Stimulated activated CD8-positive, alpha-beta memory T cell treated with anti-CD3 and anti-CD28 coated beads, Interleukin-4, amount 100 ng/mL, for 24 hours (primary cell): ENCODE data around the gene PRR30.
"Not testable (repeated sequence)": the region's sequence is repeated elsewhere in the genome, so short reads cannot be mapped to it uniquely, and the experiment has no call there.

Experiments
- DNase-seq: peaks from one replicate; pipeline ENCODE4 v3.0.0-alpha.2; 2020; ENCODE audit warnings: low read depth

PRR30 gene

DNA sequence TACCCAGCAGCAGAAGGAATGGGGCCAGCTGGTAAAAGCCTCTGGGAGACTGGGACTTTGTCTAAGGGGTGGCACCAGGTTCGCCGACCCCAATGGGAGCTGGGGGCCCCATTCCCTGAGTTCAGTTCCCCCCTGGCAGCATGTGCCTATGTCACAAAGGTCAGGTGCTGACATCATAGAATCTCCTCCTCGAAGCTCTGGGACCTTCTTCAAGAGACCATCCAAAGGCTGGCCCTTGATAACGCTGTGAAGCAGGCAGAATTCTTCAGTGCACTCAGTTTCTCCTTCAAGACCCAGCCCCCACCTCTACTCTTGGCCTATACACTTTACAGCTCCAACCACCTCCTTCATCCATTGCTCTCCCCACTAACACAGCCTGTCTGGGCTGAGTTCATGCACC is at the start of gene PRR30:
PRR30 (minus strand) TSS at position 101 of the 400 bp plus-strand sequence. CDS start 1,081 bp downstream, outside the sequence.
- no peak for DNase-seq

DNA sequence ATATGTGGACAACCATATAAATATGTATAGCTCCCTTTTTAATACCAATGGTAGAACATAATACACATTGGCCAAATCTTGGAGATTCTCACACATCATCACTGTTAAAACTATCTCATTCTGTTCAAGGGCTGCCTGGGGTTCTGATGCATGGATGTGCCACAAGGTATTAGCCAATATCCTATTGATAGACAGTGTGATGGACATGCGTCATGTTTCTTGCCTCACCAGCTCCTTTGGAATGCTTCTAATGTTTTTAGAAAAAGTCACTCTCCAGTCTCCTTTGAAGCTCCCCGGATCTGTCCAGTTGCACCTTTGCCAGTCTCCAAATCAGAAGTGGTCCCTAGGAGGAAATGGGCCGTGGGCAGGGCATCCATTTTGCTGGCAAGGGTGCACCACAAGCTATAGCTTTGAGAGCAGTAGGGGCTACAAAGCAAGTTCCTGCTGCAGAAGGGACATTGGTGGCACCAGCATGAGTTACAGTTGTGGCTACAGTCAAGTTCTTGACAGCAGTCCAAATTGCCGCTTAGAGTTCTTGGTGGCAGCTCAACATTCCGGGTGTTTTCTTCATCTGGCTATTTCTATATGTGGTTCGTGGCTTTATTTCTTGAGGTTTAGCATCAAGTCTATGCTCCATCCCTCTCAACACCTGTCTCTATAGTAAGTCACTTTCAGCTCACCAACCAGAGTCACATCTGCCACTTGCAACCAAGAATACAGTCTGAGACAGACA is 47.6 kb upstream of the PRR30 start:
- no peak for DNase-seq

DNA sequence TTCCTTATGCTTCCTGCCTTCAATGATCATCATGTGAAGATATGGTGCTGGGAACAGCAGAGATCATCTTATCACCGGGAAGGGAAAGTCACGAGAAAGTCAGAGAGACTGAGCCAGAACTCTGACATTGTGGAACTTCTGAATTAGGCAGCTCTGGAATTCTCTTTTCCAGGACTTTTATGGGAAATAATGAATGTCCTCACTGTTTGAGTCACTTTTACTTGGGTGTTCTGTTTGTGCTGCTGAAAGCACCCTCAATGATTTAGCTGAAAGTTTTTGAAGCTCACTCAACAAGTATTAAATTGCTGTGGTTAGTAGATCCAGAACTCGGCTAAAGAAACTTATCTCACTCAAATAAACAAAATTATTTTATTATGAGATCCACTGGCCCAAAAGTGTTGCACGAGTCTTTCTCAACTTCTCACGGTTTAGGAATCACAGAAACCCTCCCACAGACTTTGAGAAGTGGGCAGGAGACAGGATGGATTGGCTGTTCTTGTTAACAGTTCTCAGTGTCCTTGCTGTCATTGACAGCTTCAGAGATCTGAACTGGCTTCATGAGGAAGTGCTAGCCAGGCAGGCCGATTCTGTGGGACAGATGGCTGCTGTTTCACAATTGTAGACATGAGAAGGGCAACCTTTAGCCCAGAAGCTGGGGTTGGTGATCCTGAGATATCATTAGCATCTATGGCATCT is 46.3 kb upstream of the PRR30 start:
- DNase-seq, result no peak

DNA sequence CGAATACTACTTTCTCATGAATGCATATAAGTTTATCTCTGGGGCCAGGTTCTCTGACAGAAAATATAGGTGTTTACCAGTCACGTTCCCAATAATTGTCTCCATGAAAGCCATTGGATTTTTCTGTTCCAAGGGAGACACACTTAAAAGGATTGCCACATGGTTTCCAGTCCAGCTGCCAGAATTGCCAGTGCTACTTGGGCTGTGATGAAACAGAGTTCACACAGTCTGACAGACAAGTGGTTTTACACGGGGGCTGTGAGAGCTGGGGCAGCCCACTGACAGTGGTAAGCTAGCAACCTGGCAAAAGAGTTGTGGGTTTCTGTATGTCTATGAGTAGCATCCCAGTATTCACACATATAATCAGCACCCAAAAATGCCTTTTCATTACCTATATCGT is 44.9 kb upstream of the PRR30 start:
- no peak for DNase-seq

DNA sequence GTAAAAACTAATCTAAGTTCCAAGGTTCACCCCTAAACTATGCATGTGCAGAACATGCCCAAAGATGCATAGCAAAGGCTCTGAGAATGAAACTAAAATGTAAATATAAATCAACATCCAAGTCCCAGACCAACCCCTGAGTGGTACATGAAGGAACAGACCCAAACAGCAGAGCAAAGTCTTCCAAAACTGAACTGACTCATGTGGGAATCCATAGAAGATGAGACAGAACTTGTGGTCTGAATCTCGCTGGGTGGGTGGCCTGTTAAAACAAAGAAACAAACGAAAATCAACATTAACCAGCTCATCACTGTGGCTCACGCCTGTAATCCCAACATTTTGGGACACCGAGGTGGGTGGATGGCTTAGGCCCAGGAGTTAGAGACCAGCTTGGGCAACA is 43.1 kb upstream of the PRR30 start:
- DNase-seq, result no peak

DNA sequence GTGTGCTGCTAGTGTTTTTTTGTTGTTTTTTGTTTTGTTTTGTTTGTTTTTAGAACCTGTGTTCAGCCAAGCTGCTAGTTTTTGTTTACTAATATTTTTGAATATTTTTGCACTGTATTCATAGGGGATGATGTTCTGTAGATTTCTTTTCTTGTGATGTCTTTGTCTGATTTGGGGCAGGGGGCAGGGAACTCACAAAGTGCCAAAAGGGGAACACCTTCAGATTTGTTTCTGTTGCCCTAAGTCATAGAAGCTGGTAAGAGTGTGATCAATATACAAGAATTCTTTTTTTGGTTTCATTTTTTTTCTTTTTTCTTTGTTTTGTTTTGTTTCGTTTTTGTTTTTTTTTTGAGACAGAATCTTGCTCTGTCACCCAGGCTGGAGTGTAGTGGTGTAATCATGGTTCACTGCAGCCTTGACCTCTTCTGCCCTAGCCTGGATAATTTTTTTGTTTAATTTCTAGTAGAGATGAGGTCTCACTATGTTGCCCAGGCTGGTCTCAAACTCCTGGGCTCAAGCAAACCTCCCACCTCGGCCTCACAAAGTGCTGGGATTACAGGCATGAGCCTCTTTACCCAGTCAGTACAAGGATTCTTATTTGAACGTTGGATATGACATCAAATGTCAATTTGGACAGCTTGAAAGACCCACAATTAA is 40.3 kb upstream of the PRR30 start:
- no peak for DNase-seq

DNA sequence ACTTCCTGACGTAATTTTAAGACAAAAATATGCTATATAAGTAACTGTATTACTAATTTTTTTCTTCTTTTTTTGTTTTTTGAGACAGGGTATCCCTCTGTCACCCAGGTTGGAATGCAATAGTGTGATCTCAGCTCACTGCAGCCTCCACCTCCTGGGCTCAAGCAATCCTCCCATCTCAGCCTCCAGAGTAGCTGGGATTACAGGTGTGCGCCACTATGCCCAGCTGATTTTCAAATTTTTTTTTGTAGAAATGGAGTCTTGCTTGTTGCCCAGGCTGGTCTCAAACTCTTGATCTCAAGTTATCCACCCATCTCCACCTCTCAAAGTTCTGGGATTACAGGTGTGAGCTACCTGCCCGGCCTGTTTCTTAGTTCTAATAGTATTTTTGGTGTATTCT is 39.3 kb upstream of the PRR30 start:
- no peak for DNase-seq

DNA sequence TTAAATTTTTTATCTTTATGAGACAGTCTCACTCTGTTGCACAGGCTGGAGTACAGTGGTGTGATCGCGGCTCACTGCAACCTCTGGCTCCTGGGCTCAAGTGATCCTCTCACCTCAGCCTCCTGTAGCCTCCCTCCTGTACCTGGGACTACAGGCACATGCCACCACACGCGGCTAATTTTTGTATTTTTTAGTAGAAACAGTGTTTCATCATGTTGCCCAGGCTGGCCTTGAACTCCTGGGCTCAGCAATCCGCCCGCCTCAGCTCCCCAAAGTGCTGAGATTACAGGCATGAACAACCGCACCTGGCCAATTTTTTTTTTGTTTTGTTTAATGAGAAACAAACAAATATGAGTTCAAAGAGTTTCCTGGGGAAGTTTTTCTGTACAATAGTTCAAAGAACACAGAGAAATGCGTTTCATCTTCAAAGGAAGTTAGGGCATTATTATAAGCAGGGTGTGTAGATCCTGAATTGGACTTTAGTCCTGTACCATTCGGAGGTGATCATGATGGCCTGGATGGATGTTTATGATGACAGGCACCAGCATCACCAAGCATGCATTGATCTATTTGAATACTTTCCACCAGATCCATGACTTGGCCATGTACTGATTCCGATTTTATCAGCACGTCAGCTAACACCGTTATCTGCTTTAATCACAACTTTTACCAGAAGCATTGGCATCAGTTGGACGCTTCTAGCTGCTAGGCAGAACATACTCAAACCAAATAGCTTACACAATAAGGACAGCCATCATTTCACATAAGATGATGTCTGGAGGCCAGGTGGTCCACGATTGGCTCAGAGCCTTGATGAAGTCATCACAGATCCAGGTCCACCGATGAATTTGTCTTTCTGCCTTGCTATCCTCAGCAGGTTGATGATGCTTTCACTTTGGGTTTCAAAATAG is 38.5 kb upstream of the PRR30 start:
- no peak for DNase-seq

DNA sequence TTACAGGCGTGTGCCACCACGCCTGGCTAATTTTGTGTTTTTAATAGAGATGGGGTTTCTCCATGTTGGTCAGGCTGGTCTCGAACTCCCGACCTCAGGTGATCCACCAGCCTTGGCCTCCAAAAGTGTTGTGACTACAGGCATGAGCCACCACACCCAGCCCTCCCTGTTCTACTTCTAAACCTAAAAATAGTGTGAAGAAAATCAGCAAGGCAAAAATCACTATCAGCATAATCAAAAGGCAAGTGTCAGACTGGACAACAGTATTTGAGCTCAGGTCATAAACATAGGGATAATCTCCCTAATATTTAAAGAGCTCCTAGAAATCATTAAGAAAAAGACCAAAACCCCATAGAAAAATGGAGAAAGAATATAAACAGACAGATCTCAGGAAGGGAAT is 36.6 kb upstream of the PRR30 start:
- not testable (repeated sequence) for DNase-seq

DNA sequence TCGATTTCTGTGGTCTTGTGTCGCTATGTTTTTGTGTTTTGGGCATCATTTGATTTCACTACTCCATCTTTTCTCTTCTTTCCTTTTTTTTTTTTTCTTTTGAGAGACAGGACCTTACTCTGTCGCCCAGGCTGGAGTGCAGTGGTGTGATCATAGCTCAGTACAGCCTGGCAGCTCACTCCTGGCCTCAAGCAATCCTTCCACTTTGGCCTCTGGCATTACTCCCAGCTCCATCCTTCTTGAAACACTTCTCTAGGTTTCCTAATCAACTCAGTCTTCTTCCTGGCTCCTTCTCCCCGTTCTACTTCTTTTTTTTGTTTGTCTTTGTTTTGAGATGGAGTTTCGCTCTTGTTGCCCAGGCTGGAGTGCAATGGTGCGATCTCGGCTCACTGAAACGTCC is 36.1 kb upstream of the PRR30 start:
- DNase-seq, result no peak

DNA sequence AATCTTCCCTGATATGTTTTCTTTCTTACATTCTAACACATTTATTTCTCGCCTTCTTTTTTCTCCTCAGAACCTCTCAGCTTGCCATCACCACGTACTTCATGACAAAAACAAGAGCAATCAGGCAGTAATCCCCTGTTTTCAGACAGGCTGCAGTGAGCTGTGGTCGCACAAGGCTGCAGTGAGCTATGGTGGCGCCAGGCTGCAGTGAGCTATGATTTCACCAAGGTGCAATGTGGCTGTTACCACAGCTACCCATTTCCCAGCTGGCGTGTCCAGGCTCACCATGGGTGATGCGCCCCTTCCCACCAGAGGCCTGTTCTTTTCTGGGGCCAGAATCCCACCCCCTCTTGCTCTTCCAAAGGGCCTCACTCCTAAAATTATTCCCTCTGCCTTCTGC is 35.4 kb upstream of the PRR30 start:
- DNase-seq, result no peak

DNA sequence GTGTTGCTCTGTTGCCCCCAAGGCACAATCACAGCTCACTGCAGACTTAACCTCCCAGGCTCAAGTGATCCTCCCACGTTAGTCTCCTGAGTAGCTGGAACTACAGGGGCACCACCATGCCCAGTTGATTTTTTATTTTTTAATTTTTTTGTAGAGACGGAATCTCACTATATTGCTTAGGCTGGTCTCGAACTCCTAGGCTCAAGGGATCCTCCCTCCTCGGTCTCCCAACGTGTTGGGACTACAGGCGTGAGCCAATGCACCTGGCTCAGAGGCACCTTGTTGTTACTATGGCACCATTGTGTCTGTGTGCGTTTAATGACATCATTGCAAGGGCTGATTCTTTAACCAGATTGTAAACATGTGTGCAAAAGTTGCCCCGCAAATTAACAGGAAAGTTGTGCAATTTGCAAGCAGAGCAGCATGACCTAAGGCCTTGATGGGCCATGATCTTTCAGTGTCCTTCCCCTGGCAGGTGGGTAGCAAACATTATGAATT is 32.2 kb upstream of the PRR30 start:
- DNase-seq, result no peak

DNA sequence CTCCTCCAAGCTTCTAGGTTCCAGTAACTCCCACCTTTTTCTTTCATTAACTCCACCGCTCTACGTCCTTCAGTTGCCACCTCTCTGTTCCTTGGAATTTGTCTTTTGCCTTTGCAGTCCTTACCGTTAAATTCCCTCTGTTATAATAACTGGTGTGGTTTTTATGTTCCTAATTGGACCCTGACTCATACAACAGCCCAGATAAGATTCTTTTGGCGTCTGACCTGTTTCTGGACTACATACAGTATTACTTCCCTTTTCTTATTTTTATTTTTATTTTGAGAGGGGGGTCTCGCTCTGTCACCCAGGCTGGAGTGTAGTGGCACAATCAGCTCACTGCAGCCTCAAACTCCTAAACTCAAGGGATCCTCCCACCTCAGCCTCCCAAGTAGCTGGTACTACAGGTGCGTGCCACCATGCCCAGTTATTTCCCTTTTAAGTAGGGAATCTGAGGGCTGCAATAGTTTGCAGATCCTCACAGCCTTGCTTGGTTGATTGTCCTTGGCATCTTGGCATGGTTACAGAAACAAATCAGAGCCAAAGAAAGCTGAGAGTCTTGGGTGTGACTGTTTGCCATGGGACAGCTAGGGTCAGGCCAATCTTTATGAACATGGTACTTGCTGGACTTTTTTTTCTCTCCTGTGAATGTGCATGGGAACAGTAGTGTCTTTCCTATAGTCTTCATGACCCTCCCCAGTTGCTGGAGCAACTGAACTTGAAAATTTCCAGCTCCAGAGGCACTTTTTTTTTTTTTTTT is 31.5 kb upstream of the PRR30 start:
- DNase-seq, result no peak

DNA sequence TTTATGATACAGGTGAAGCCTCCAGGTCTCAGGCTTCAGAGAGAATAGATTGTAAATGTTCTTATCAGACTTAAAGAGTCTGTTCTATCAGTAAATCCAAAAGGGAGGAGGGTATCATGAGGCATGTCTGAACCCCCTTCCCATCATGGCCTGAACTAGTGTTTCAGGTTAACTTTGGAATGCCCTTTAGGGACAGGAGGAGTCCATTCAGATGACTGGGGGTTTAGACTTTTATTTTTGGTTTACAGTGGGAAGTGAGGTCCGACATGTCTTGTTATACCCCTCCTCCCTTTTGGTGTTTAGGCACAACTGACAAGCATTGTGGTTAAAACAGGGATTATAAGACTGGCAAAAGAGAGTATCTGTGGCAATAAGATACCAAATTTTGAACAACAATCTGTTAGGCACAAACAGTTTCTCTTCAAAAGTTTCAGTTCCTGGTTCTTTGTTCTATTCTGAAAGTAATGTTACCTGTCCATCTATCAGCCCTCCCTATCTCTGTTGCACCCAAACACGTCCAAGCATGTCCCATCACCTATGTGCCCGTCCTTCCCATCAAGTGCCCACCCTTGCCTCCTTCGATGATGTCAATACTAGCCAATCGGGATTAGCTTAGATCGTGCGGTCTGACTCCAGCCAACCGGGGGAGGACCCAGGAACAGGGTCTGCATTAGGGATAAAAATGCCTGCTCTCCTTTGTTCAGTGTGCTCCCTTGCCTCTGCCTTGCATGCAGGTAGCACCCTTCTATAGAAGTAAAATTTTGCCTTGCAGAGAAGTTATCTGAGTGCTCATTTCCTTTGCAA is 26.0 kb upstream of the PRR30 start:
- no peak for DNase-seq

DNA sequence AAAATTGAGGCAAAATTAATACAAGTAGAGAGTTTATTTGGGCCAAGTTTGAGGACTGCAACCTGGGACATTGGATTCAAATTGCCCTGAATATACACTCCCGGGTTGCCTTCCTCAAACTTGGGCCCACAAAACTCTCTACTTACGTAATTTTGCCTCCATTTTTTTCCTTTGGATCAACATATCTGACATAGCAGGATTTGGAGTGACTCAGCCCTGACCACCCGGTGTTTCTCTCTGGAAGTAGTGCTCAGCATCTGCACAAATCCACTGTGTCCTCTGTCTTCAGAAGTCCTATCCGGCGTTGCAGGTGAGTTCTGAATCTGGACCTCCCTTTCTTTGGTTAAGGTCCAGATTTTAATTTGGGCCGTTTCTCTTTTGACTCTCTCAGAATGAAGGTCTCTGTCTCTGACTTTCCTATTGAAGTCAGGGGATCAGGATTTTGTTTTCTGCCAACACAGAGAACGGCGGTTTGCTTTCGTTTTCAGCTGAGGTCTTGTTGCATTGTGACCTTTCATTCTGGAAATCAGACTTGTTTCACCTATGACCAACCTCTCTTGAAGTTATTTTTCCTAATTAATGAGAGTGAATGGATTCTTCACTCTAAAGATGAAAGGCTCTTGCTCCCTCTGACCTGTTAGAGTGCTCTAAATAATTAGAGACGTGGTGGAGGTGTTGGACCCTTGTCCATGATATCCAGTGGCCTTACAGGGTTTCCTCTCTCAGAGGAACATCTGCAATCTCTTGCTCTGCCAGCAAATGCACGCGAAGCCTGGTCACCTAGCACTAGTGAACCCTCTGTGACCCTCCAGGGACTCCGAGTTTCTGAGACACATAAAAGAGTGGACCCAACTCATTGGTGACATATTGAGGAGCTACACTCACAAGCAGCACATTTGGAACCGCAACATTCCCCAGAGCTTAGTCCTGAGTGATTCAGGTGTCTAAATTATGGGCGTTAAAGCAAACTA is 23.2 kb upstream of the PRR30 start:
- no peak for DNase-seq

DNA sequence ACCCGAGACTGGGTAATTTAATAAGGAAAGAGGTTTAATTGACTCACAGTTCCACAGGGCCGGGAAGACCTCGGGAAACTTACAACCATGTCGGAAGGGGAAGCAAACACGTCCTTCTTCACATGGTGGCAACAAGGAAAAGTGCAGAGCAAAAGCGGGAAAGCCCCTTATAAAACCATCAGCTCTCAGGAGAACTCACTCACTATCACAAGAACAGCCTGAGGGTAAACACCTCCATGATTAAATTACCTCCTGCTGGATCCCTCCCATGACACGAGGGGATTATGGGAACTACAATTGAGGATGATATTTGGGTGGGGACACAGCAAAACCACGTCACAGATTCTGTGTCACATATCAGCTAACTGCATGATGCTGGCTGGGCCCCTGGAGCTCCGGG is 21.0 kb upstream of the PRR30 start:
- DNase-seq, result no peak

DNA sequence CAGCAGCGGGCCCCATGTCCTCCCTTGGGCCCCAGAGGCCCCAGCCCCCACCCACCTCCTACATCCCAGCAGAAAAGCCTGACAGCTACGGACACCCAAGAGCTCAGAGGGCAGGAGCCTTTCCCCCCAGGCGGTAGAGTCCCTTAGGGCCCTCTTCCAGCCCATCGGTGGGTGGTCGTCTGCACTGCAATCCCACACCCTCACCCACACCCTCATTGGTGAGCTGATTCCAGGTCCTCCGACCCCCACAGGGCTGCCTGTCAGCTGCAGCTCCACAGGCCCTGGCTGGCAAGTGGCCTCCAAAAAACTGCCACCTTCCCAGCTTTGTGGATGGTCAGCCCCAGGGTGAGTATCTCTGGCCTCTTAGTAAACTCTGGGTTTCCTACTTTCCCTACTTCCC is 20.1 kb upstream of the PRR30 start:
- DNase-seq, result no peak

DNA sequence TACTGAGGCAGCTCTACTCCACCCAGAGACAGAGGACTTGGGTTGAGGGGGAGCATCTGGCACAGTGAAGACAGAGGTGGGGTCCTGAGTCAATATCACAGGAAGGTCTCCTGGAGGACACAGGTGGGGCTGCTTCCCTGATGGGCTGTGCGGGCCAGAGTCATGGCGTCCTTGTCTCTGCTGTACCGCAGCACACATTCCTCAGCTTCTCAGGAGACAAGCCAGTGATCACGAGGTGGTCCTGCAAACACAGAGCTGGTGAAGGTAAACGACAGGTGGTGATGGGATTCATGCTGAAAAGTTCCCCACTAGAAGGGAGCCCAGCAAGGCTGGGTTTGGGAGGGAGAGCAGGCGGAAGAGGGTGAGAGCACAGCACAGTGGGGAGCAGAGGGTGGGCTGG is 19.3 kb upstream of the PRR30 start:
- no peak for DNase-seq

DNA sequence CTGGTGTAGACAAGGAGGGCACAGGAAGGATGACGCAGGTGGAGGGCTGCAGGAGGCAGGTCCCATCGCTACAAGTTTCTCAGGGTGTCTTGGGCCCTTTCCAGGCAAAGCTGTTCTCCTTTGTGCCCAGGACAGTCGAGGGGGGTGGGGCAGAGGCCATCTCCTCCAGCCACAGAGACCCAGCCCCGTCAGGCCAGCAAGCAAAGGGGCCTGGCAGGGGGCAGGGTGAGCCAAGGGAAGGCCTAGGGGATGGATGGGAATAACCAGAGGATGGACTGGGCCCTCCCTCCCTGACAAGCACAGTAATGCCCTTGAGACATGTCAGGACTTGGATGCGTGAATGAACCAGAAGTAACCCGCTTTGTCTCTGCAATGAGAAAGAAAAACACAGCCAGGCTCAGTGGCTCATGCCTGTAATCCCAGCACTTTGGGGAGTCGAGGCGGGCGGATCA is 15.9 kb upstream of the PRR30 start:
- no peak for DNase-seq
